Colonic mucosa (tissue), 4 donors: Measurements from ENCODE around the gene PREX1. TPM values are rescaled to one million over a fixed set of nuclear protein-coding genes. Genes with fewer than 3 reads are reported as not detected.

Experiments used
- DNase-seq: peaks from one replicate; pipeline ENCODE4 v3.0.0-alpha.2; 2020
- H3K27ac ChIP-seq: fragments of 200-600 bp; one replicate; pipeline ENCODE4 v1.8.0; 2021
- H3K27me3 ChIP-seq: fragments of 200-600 bp; one replicate; pipeline ENCODE4 v1.8.0; 2021
- H3K36me3 ChIP-seq: fragments of 200-600 bp; one replicate; pipeline ENCODE4 v1.8.0; 2021
- H3K4me1 ChIP-seq: fragments of 200-600 bp; one replicate; pipeline ENCODE4 v1.8.0; 2021; ENCODE audit warnings: mild to moderate bottlenecking
- H3K4me3 ChIP-seq: fragments of 200-600 bp; one replicate; pipeline ENCODE4 v1.8.0; 2021
- H3K9ac ChIP-seq, 2 donors: one replicate each; pipeline ENCODE4 v1.7.0; 2013; ENCODE audit warnings: control low read depth in 2 of 2, low read depth in 2 of 2, low read length in 2 of 2
- H3K9me3 ChIP-seq: fragments of 200-600 bp; one replicate; pipeline ENCODE4 v1.8.0; 2021
- intact Hi-C: fragments of 100-400 bp; cut with DNase I; formaldehyde crosslinking; loops from one replicate; pipeline ENCODE4 v1.14.1; 2022
- total RNA-seq, 2 donors: library from RNA; stranded (reverse); fragmentation: NEBNext Ultra II Directional in 1 of 2; extraction: Animal tissue kit (Norgen Biotek cat#: 25700) in 1 of 2; gene quantifications; one replicate each; pipeline ENCODE4 v1.2.1, GENCODE V29; 2021
- TF ChIP-seq, protein P1 (sequence below): fragments of 200-600 bp; IDR thresholded peaks from one replicate; pipeline ENCODE4 v1.8.0; 2022; ENCODE audit warnings: antibody characterized with exemption, mild to moderate bottlenecking
- donor health status: healthy.
- donor health status: DM: no; HTN: no; CAD: no.
- donor health status: DM: no; HTN: no; CAD: no.

The PREX1 gene
- total RNA-seq, 2 donors from 2014 or later: 7.2 to 24.6 TPM

DNA sequence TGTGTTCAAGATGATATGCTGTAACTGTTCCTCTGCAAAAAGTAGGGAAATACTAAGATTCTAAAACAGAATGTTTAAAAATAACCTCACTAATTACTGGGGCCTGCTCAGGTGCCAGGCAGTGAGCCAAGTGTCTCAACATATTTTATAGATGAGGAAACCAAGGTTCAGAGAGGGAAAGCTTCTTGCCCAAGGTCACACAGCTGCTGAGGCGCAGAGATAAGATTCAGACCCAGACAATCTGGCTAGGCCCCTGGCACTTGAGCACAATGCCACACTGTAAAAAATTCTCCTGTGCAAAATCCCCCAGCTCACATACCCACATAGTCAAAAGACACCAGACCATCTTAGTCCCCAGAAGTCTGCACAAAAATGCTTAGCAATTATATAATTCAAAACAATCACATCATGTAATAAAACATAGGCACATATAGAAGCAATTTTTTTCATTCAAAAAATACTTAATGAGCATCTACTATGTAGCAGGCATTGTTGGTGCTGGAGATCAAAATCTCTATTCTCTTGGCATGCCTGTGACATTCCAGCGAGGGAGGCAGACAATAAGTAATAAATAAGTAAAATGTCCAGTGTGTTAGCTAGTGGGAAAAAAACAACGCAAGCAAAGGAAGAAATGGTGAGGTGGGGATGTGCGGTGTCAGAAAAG lies 10.3 kb downstream of the PREX1 start:
- intact Hi-C loops: no loop called here
- no peaks in the 10 kb centered on the region for H3K27me3 ChIP-seq
- H3K4me1 ChIP-seq: no peaks in the 10 kb centered on the region
- H3K9ac ChIP-seq: no peak overlapping the region
- H3K9me3 ChIP-seq: no peaks in the 10 kb centered on the region
- TF ChIP-seq, protein P1, sequence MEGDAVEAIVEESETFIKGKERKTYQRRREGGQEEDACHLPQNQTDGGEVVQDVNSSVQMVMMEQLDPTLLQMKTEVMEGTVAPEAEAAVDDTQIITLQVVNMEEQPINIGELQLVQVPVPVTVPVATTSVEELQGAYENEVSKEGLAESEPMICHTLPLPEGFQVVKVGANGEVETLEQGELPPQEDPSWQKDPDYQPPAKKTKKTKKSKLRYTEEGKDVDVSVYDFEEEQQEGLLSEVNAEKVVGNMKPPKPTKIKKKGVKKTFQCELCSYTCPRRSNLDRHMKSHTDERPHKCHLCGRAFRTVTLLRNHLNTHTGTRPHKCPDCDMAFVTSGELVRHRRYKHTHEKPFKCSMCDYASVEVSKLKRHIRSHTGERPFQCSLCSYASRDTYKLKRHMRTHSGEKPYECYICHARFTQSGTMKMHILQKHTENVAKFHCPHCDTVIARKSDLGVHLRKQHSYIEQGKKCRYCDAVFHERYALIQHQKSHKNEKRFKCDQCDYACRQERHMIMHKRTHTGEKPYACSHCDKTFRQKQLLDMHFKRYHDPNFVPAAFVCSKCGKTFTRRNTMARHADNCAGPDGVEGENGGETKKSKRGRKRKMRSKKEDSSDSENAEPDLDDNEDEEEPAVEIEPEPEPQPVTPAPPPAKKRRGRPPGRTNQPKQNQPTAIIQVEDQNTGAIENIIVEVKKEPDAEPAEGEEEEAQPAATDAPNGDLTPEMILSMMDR: no peak
- no peak overlapping the region for H3K4me3 ChIP-seq
- H3K27ac ChIP-seq: no peak overlapping the region
- H3K36me3 ChIP-seq: no peaks in the 10 kb centered on the region
- DNase-seq: no peak

DNA sequence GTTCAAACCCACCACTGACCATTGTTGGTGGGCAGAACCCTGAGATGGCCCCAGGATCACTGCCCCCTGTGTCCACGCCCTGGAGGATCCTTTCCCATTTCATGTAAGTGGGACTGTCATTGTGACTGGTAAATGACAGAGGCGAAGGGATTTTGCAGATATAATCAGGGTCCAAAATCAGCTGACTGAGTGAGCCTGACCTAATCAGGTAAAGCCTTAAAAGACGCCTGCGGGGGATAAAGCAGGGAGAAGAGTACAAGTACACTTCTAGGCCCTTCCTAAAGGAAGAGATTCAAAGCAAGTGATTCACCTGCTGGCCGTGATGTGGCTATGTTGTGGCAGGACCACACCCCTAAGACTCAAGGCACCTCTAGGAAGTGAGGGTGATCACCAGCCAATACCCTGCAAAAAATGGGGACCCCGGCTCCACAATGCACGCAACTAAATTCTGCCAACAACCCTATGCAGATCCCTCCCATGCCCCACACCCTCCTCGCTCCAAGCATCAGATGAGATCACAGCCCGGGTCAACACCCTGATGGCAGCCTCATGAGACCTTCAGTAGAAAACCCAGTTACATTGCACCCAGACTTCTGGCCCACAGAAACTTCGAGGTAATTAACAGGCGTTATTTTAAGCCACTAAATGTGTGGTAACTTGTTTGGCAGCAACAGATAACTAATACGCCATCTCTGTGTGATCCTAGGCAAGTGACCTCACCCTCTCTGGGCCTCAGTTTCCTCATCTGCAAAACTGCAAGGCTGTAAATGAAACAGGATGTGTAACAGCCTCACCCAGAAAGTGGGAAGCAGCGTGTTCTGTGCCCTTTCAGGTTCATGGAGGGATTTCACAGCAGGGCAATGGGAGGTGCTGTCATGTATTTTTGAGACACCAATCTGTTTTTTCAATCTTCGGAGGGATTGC lies 11.3 kb downstream of the PREX1 start:
- no peaks in the 10 kb centered on the region for H3K9me3 ChIP-seq
- intact Hi-C loops: no loop called here
- TF ChIP-seq, protein P1: no peak
- H3K9ac ChIP-seq: no peak overlapping the region
- H3K36me3 ChIP-seq: no peaks in the 10 kb centered on the region
- H3K4me1 ChIP-seq: no peaks in the 10 kb centered on the region
- H3K27ac ChIP-seq: no peak overlapping the region
- H3K27me3 ChIP-seq: no peaks in the 10 kb centered on the region
- no peak overlapping the region for H3K4me3 ChIP-seq
- no peak for DNase-seq

DNA sequence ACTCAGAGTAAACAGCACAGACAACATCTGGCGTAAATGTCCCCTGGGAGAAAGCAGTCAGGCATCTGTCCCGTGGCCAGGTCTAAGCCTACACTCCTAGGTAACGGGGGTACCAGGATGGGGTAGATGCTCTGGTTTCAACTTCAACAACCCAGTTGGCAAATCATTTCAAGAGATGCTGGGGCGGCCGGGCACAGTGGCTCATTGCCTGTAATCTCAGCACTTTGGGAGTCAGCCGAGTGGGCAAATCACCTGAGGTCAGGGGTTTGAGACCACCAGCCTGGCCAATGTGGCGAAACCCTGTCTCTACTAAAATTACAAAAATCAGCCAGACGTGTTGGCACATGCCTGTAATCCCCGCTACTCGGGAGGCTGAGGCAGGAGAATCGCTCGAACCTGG lies 12.3 kb downstream of the PREX1 start:
- Histone ChIP-seq H3K4me1 (no peaks in the 10 kb centered on the region), H3K27ac (no peak overlapping the region), H3K36me3 (no peaks in the 10 kb centered on the region), H3K9me3 (no peaks in the 10 kb centered on the region), H3K9ac (no peak overlapping the region), H3K4me3 (no peak overlapping the region), H3K27me3 (no peaks in the 10 kb centered on the region)
- TF ChIP-seq, protein P1: no peak
- intact Hi-C loops: no loop called here
- DNase-seq: no peak

DNA sequence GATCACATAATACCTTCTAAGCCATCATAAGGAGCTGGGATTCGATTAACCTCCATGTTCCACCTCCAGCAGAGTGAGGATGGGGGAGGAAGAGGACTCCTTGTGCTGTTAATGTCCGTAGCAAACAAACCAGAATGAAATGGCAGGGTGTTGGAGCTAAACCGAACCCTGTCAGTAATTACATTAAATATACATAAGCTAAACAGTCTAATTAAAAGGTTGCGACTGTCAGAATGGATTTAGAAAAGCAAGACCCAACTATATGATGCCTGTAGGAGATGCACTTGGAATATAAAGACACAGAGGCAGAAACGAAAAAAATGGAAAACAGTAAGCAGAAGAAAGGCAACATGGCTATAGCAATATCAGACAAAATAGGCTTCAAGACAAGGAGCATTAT lies 13.2 kb downstream of the PREX1 start:
- Histone ChIP-seq H3K4me1 (no peaks in the 10 kb centered on the region), H3K36me3 (no peaks in the 10 kb centered on the region), H3K27me3 (no peaks in the 10 kb centered on the region), H3K4me3 (no peak overlapping the region), H3K9me3 (no peaks in the 10 kb centered on the region), H3K27ac (no peak overlapping the region), H3K9ac (no peak overlapping the region)
- no peak for DNase-seq
- intact Hi-C loops: no loop called here
- TF ChIP-seq, protein P1: no peak

DNA sequence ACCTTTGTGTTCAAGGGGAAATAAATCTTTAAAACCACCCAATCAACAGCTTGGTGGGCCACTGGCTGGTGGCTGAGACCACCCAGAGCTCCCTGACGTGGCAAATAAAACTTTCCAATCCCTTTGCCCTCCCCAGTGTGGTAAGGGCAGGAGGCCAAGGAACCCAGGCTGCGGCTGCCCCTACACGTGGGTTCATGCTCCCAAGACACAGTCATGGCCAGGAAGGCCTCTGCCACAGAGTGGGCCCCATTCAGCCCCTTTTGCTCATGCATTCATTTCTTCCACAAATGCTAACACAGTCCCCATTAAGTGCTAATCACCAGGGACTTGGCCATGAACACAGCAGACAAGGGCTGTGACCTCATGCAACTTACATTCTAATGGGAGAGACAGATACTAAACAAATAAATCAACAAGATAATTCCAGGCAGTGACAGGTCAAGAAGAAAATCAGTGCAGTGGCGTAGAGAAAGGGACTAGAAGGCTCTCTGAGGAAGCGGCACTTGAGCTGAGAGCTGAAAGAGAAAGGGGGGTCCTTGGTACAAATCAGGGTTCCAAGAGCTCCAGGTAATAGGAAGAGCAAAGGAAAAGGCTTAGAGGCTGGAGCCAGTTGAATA lies 13.8 kb downstream of the PREX1 start:
- Histone ChIP-seq H3K27ac (no peak overlapping the region), H3K4me3 (no peak overlapping the region), H3K9me3 (no peaks in the 10 kb centered on the region), H3K36me3 (no peaks in the 10 kb centered on the region), H3K4me1 (no peaks in the 10 kb centered on the region), H3K9ac (no peak overlapping the region), H3K27me3 (no peaks in the 10 kb centered on the region)
- no peak for DNase-seq
- TF ChIP-seq, protein P1: no peak
- intact Hi-C loops: no loop called here
